OCI-LY1 (cell line): ENCODE results near the gene HSPB9.

Experiments
- H2AFZ ChIP-seq: fragments of 200-600 bp; sonication (generic), shearing (Covaris generic); 2 replicates; pipeline ENCODE4 v1.6.0; 2014; ENCODE audit warnings: antibody characterized with exemption, mild to moderate bottlenecking, low read length
- H3F3A ChIP-seq: fragments of 200-600 bp; sonication (generic), shearing (Covaris generic); 2 replicates; pipeline ENCODE4 v1.6.0; 2014; ENCODE audit warnings: mild to moderate bottlenecking, antibody characterized with exemption, low read length, moderate library complexity; ENCODE audit not compliant: insufficient read depth
- H3K27ac ChIP-seq: fragments of 200-600 bp; sonication (generic); 2 replicates; pipeline ENCODE4 v1.5.1; 2014; ENCODE audit warnings: low read length, mixed run types, mild to moderate bottlenecking, low read depth; ENCODE audit not compliant: poor library complexity, severe bottlenecking
- H3K27me3 ChIP-seq: fragments of 200-600 bp; sonication (generic); 2 replicates; pipeline ENCODE4 v1.6.0; 2014; ENCODE audit warnings: antibody characterized with exemption, mild to moderate bottlenecking, low read length, moderate library complexity; ENCODE audit not compliant: insufficient read depth
- H3K36me3 ChIP-seq: fragments of 200-600 bp; sonication (generic); 2 replicates; pipeline ENCODE4 v1.6.1; 2014; ENCODE audit warnings: mild to moderate bottlenecking, antibody characterized with exemption, low read length, moderate library complexity, mixed read lengths; ENCODE audit not compliant: insufficient read depth
- H3K4me1 ChIP-seq: fragments of 200-600 bp; sonication (generic); 2 replicates; pipeline ENCODE4 v1.5.1; 2014; ENCODE audit warnings: mild to moderate bottlenecking, low read length, moderate library complexity; ENCODE audit not compliant: insufficient read depth, severe bottlenecking
- H3K4me2 ChIP-seq: fragments of 200-600 bp; sonication (generic), shearing (Covaris generic); 2 replicates; pipeline ENCODE4 v1.6.1; 2014; ENCODE audit warnings: low read length
- H3K4me3 ChIP-seq: fragments of 200-600 bp; sonication (generic); 2 replicates; pipeline ENCODE4 v1.5.1; 2014; ENCODE audit warnings: low read length, low read depth, mild to moderate bottlenecking, mixed read lengths; ENCODE audit not compliant: poor library complexity, severe bottlenecking
- H3K79me2 ChIP-seq: fragments of 200-600 bp; shearing (Covaris generic); 2 replicates; pipeline ENCODE4 v1.6.1; 2016; ENCODE audit warnings: mixed run types, low read length, mixed read lengths; ENCODE audit not compliant: insufficient read depth
- H3K9ac ChIP-seq: fragments of 200-600 bp; sonication (generic), shearing (Covaris generic); 2 replicates; pipeline ENCODE4 v1.6.1; 2014; ENCODE audit warnings: mild to moderate bottlenecking, low read length, mixed read lengths
- H3K9me2 ChIP-seq: fragments of 200-600 bp; sonication (generic), shearing (Covaris generic); 2 replicates; pipeline ENCODE4 v1.6.1; 2014; ENCODE audit warnings: low read depth, mild to moderate bottlenecking, low read length, mixed read lengths
- H3K9me3 ChIP-seq: fragments of 200-600 bp; shearing (Covaris generic); 2 replicates; pipeline ENCODE4 v1.6.1; 2014; ENCODE audit warnings: low read length, mixed read lengths
- H4K20me1 ChIP-seq: fragments of 200-600 bp; sonication (generic), shearing (Covaris generic); 2 replicates; pipeline ENCODE4 v1.6.0; 2016; ENCODE audit warnings: mild to moderate bottlenecking, low read length; ENCODE audit not compliant: insufficient read depth
- EZH2 ChIP-seq: fragments of 200-600 bp; sonication (generic), shearing (Covaris generic); IDR thresholded peaks from 2 replicates; pipeline ENCODE4 v1.8.0; 2017; ENCODE audit warnings: borderline replicate concordance, mixed run types, mild to moderate bottlenecking, antibody characterized with exemption, low read length, moderate library complexity, mixed read lengths
- TF ChIP-seq, protein P1 (sequence below): fragments of 200-600 bp; sonication (generic), shearing (Covaris generic); IDR thresholded peaks from 2 replicates; pipeline ENCODE4 v1.5.1; 2017; ENCODE audit warnings: mild to moderate bottlenecking, antibody characterized with exemption, low read length, moderate library complexity, mixed read lengths

Gene HSPB9

GRCh38 chr17:42160531-42160910 is 37.9 kb downstream of the HSPB9 start:
- Histone ChIP-seq H3F3A (no peaks in the 10 kb centered on the region), H4K20me1 (no peaks in the 10 kb centered on the region), H3K4me2 (no peak overlapping the region), H2AFZ (no peak overlapping the region), H3K27me3 (no peaks in the 10 kb centered on the region), H3K27ac (no peak overlapping the region), H3K36me3 (no peaks in the 10 kb centered on the region), H3K9me3 (no peaks in the 10 kb centered on the region), H3K4me3 (no peak overlapping the region), H3K9me2 (no peaks in the 10 kb centered on the region), H3K79me2 (no peaks in the 10 kb centered on the region), H3K4me1 (no peaks in the 10 kb centered on the region), H3K9ac (no peak overlapping the region)
- TF ChIP-seq EZH2 = no peak
- TF ChIP-seq, protein P1, sequence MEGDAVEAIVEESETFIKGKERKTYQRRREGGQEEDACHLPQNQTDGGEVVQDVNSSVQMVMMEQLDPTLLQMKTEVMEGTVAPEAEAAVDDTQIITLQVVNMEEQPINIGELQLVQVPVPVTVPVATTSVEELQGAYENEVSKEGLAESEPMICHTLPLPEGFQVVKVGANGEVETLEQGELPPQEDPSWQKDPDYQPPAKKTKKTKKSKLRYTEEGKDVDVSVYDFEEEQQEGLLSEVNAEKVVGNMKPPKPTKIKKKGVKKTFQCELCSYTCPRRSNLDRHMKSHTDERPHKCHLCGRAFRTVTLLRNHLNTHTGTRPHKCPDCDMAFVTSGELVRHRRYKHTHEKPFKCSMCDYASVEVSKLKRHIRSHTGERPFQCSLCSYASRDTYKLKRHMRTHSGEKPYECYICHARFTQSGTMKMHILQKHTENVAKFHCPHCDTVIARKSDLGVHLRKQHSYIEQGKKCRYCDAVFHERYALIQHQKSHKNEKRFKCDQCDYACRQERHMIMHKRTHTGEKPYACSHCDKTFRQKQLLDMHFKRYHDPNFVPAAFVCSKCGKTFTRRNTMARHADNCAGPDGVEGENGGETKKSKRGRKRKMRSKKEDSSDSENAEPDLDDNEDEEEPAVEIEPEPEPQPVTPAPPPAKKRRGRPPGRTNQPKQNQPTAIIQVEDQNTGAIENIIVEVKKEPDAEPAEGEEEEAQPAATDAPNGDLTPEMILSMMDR = no peak

- Histone ChIP-seq H3K4me3 (no peak overlapping the region), H4K20me1 (no peaks in the 10 kb centered on the region), H2AFZ (no peak overlapping the region), H3K9me3 (no peaks in the 10 kb centered on the region), H3K36me3 (no peaks in the 10 kb centered on the region), H3F3A (no peaks in the 10 kb centered on the region), H3K27me3 (no peaks in the 10 kb centered on the region), H3K9ac (no peak overlapping the region), H3K4me1 (no peaks in the 10 kb centered on the region), H3K4me2 (no peak overlapping the region), H3K9me2 (no peaks in the 10 kb centered on the region), H3K79me2 (no peaks in the 10 kb centered on the region), H3K27ac (no peak overlapping the region)
- no peak for TF ChIP-seq EZH2
- TF ChIP-seq, protein P1 = peak; percentile 85
Measured at GRCh38 chr17:42163113-42163512, 40.5 kb downstream of the HSPB9 start.

DNA sequence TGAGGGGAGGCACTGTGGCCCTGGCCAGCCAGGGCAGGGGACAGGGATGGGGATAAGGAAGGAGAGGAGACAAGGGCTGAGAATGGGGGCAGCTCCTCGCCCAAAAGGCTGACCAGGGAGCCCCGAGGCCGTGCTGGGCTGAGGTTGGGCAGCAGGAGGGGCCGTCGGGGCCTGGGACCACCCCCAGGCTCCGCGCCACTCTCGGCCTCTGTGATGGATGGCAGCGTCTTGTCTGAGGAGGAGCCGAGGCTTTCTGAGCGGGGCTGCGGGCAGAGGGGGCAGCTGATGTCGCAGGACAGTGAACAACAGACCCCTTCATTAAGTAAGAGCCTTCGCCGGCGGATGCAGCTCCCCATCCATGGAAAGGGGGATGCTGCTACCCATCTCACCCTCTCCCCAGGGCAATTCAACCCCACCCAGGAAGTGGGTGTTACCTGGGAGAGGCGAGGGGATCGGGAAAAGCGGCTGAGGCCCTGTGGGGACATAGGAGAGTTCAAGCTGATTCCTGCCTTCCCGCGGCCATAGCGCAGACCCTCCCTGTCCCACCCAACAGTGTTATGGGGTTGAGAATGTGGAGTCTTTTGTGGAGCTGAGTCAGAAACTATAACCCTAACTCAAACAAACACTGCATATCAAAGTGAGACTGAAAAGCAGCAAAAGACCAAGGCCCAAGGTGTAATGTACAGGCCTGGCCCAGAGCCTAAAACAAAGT is 41.2 kb downstream of the HSPB9 start:
- Histone ChIP-seq H3K9me3 (no peaks in the 10 kb centered on the region), H3K36me3 (no peaks in the 10 kb centered on the region), H3K9me2 (no peaks in the 10 kb centered on the region), H3K27me3 (no peaks in the 10 kb centered on the region), H3F3A (no peaks in the 10 kb centered on the region), H2AFZ (no peak overlapping the region), H3K4me2 (no peak overlapping the region), H3K4me3 (no peak overlapping the region), H3K79me2 (no peaks in the 10 kb centered on the region), H3K4me1 (no peaks in the 10 kb centered on the region), H3K9ac (no peak overlapping the region), H4K20me1 (no peaks in the 10 kb centered on the region), H3K27ac (no peak overlapping the region)
- TF ChIP-seq, protein P1 = no peak
- no peak for TF ChIP-seq EZH2
